HG02610 (cell line): ENCODE measurements around the gene DNAI2.

Experiments
- ATAC-seq: cut with Tn5 transposase; IDR thresholded peaks from one replicate; pipeline ENCODE4 v1.9.1; 2021; ENCODE audit warnings: mild to moderate bottlenecking, moderate library complexity; ENCODE audit not compliant: unreplicated experiment

The DNAI2 gene

GRCh38 chr17:74357466-74357809, 83.4 kb downstream of the DNAI2 start:
- no peak for ATAC-seq

- no peak for ATAC-seq
These were observed 84.7 kb downstream of the DNAI2 start for GRCh38 chr17:74358697-74359096.

GRCh38 chr17:74359916-74360315, 85.9 kb downstream of the DNAI2 start:
- no peak for ATAC-seq

- no peak for ATAC-seq
These were observed 86.8 kb downstream of the DNAI2 start for GRCh38 chr17:74360899-74361229.

GRCh38 chr17:74361230-74362068, 87.4 kb downstream of the DNAI2 start, which contains the start of gene BTBD17:
BTBD17 (minus strand) TSS chr17:74361868; CDS start chr17:74361819, 49 bp downstream.
- no peak for ATAC-seq

GRCh38 chr17:74362069-74362405, 88.0 kb downstream of the DNAI2 start:
- no peak for ATAC-seq

- no peak for ATAC-seq
These were observed 88.9 kb downstream of the DNAI2 start for GRCh38 chr17:74362810-74363498.
